Uterus (tissue), 4 donors: ENCODE data around the gene FLNB. TPM values are rescaled to one million over a fixed set of nuclear protein-coding genes. Genes with fewer than 3 reads are reported as not detected.

Source experiments
- DNase-seq, 2 donors: peaks; one replicate each; pipeline ENCODE4 v3.0.0-alpha.2; 2019 to 2020
- H3K27ac ChIP-seq, 2 donors: fragments of 200-600 bp; sonication (generic); 1 replicate in 1 of 2; 2 replicates in 1 of 2; pipeline ENCODE4 v1.5.1; 2016 to 2018
- H3K27me3 ChIP-seq, 2 donors: fragments of 200-600 bp; sonication (generic); one replicate each; pipeline ENCODE4 v1.5.1; 2018 to 2019; ENCODE audit warnings: control low read depth in 1 of 2
- H3K36me3 ChIP-seq, 2 donors: fragments of 200-600 bp; sonication (generic); one replicate each; pipeline ENCODE4 v1.5.1; 2019; ENCODE audit warnings: control low read depth in 1 of 2
- H3K4me1 ChIP-seq, 2 donors: fragments of 200-600 bp; sonication (generic); one replicate each; pipeline ENCODE4 v1.5.1; 2018 to 2019; ENCODE audit warnings: control low read depth in 1 of 2
- H3K4me3 ChIP-seq, 2 donors: fragments of 200-600 bp; sonication (generic); 1 replicate in 1 of 2; 2 replicates in 1 of 2; pipeline ENCODE4 v1.5.1; 2018 to 2019; ENCODE audit warnings: mild to moderate bottlenecking in 1 of 2
- H3K9me3 ChIP-seq, 2 donors: fragments of 200-600 bp; sonication (generic); one replicate each; pipeline ENCODE4 v1.5.1; 2019; ENCODE audit warnings: control low read depth in 1 of 2
- POLR2A ChIP-seq, 2 donors: fragments of 450-650 bp; IDR thresholded peaks; one replicate each; pipeline ENCODE4 v1.6.1; 2016; ENCODE audit warnings: antibody characterized with exemption in 2 of 2, mild to moderate bottlenecking in 1 of 2, moderate library complexity in 1 of 2
- intact Hi-C: fragments of 100-400 bp; cut with DNase I; formaldehyde crosslinking; loops from one replicate; pipeline ENCODE4 v1.15.1; 2023; ENCODE audit warnings: low total_unique reads
- total RNA-seq, 4 donors: library from RNA; depleted of rRNA in 3 of 4; stranded (reverse); fragments of >200 nt in 3 of 4; gene quantifications; one replicate each; pipeline versions ENCODE4 v1.1.0 to v1.2.4, GENCODE V29; 2014 to 2023
- TF ChIP-seq, protein P1 (sequence below), 4 experiments: fragments of 200-600 bp in 2 of 4; fragments of 450-650 bp in 2 of 4; sonication (generic) in 2 of 4; IDR thresholded peaks; one replicate each; pipeline ENCODE4 v1.5.1; 2016 to 2019; ENCODE audit warnings: antibody characterized with exemption in 4 of 4, mild to moderate bottlenecking in 2 of 4, moderate library complexity in 1 of 4
- donor health status: DM: yes; HTN: yes; CAD: no.

FLNB gene
- total RNA-seq, 4 donors from 2014 or later = 52.4 to 283 (median 148) TPM

DNA sequence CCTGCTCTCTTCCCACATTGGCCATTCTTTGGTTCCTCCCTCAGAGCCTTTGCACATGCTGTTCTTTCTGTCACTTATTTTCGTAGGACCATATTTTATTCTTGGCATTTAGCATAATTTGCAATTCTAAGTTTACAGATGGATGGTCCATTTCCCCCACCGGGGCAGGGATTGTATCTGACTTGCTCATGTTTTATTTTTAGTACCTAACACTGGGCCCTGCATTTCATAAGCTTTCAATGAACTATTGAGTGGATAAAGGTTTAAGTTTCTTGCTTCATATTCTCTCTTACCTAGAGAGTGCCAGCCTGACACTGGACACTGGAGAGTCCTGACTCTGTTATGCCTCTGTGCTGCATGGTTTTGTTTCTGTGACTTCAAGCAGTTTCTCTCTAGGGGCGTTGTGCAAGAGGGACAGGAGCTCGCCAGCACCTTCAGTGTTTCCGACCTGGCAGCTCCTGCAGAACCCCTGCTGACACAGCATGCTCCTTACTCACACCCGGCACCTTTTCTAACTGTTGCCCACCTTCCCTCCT is 87.4 kb downstream of the FLNB start:
- DNase-seq = no peak
- H3K4me1 ChIP-seq = no peaks in the 10 kb centered on the region
- H3K27ac ChIP-seq = no peak overlapping the region
- H3K36me3 ChIP-seq = no peaks in the 10 kb centered on the region
- H3K4me3 ChIP-seq = no peak overlapping the region
- no peaks in the 10 kb centered on the region for H3K9me3 ChIP-seq
- no peak for TF ChIP-seq POLR2A (IDR thresholded peaks at IDR 0.05)
- TF ChIP-seq, protein P1, sequence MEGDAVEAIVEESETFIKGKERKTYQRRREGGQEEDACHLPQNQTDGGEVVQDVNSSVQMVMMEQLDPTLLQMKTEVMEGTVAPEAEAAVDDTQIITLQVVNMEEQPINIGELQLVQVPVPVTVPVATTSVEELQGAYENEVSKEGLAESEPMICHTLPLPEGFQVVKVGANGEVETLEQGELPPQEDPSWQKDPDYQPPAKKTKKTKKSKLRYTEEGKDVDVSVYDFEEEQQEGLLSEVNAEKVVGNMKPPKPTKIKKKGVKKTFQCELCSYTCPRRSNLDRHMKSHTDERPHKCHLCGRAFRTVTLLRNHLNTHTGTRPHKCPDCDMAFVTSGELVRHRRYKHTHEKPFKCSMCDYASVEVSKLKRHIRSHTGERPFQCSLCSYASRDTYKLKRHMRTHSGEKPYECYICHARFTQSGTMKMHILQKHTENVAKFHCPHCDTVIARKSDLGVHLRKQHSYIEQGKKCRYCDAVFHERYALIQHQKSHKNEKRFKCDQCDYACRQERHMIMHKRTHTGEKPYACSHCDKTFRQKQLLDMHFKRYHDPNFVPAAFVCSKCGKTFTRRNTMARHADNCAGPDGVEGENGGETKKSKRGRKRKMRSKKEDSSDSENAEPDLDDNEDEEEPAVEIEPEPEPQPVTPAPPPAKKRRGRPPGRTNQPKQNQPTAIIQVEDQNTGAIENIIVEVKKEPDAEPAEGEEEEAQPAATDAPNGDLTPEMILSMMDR (IDR thresholded peaks at IDR 0.05) = no peak
- intact Hi-C loops = no loop called here
- H3K27me3 ChIP-seq = no peaks in the 10 kb centered on the region

DNA sequence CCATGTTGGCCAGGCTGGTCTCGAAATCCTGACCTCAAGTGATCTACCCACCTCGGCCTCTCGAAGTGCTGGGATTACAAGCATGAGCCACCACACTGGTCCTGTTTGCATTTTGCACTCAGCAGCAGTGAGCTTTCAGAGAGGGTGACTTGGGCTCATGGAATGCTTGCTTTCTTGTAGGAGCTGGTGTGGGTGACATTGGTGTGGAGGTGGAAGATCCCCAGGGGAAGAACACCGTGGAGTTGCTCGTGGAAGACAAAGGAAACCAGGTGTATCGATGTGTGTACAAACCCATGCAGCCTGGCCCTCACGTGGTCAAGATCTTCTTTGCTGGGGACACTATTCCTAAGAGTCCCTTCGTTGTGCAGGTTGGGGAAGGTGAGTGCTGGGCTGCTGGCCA is 90.3 kb downstream of the FLNB start:
- Histone ChIP-seq H3K27me3 (no peaks in the 10 kb centered on the region), H3K4me1 (no peaks in the 10 kb centered on the region), H3K4me3 (no peak overlapping the region), H3K27ac (no peak overlapping the region), H3K36me3 (no peaks in the 10 kb centered on the region), H3K9me3 (no peaks in the 10 kb centered on the region)
- intact Hi-C loops = no loop called here
- DNase-seq = no peak
- TF ChIP-seq, protein P1 (IDR thresholded peaks at IDR 0.05) = no peak
- TF ChIP-seq POLR2A (IDR thresholded peaks at IDR 0.05) = no peak

DNA sequence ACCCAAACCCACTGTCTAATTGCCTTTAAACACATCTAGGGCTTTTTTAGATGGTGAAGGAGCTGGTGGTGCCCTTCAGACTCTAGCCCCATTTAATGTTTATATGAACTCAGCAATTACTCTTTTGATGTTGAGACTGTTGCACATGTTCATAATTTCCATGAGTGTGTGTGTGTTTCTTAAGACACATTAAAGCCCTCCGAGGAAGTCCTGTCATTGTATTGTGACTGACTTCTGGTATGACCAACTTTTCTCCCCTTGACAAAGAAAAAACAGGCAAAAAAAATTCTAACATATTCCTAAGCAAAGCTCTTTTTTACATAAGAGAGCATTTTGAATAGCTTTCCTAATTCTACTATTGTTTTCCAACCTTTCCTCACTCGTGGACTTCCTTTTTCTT is 91.6 kb downstream of the FLNB start:
- Histone ChIP-seq H3K27me3 (no peaks in the 10 kb centered on the region), H3K4me3 (no peak overlapping the region), H3K4me1 (no peaks in the 10 kb centered on the region), H3K9me3 (no peaks in the 10 kb centered on the region), H3K36me3 (no peaks in the 10 kb centered on the region), H3K27ac (peak overlapping the region in 1 of 2 donors; percentile 37)
- intact Hi-C loops = no loop called here
- DNase-seq = no peak
- TF ChIP-seq POLR2A (IDR thresholded peaks at IDR 0.05) = no peak
- TF ChIP-seq, protein P1 (IDR thresholded peaks at IDR 0.05) = no peak

DNA sequence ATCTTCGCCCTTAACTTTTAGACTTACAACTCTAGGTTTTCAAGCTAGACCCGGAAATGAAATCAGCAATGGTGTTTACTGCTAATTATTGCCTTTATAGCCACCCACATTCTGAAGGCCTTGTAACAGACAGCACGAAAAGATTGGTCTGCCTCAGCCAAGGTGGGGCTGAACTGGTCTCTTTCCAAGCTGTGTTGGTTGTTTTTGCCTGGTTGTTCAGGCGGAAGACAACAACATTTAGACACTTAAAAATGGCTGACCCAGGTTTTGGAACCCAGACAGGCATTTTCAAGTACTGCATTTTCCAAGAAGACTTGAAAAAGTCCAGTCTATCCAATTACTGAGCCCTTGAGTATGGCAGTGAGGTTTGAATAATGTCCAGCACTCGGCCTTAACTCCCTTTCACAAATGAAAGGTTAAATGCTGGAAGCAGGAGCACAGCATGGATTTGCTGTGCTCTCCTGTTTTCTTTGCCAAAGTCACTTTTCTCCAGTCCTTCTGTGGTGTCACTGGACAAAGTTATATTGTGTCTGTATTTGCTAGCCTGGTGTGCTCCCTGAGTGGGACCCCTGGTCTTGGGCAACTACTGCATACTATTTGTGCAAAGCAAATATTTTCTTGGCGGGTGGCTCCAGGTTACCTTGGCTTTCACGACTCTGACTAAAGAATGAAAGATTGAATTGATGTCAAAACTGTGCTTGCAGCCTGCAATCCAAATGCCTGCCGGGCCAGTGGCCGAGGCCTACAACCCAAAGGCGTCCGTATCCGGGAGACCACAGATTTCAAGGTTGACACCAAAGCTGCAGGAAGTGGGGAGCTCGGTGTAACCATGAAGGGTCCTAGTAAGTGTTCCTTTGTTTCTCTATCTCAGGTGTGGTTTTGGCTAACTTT is 93.5 kb downstream of the FLNB start:
- Histone ChIP-seq H3K27me3 (no peaks in the 10 kb centered on the region), H3K27ac (peak overlapping the region in 1 of 2 donors; percentile 5), H3K4me1 (no peaks in the 10 kb centered on the region), H3K9me3 (no peaks in the 10 kb centered on the region), H3K36me3 (no peaks in the 10 kb centered on the region), H3K4me3 (no peak overlapping the region)
- TF ChIP-seq, protein P1 (IDR thresholded peaks at IDR 0.05) = no peak
- no peak for TF ChIP-seq POLR2A (IDR thresholded peaks at IDR 0.05)
- intact Hi-C loops = no loop called here
- no peak for DNase-seq

DNA sequence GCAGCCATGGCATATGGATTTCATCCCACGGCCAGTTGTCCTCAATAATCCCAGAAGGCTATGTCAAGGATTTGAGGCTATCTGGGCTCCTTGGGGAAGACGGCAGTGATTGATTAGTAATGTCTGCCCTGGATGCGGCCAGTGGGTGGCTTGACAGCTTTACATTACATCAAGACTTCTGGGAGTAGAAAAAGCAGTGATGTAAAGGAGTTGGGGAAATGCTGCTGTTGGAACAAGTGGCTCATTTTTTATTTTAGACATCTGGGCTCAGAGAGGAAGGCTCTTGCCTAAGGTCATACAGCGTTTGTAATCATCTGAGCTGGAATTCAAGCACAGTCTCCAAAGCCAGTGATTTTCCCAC is 94.1 kb downstream of the FLNB start:
- intact Hi-C loops = no loop called here
- H3K27ac ChIP-seq = peak overlapping the region in 1 of 2 donors; percentile 5
- no peaks in the 10 kb centered on the region for H3K4me1 ChIP-seq
- TF ChIP-seq POLR2A (IDR thresholded peaks at IDR 0.05) = no peak
- TF ChIP-seq, protein P1 (IDR thresholded peaks at IDR 0.05) = no peak
- no peaks in the 10 kb centered on the region for H3K27me3 ChIP-seq
- no peaks in the 10 kb centered on the region for H3K9me3 ChIP-seq
- H3K36me3 ChIP-seq = no peaks in the 10 kb centered on the region
- DNase-seq = no peak
- no peak overlapping the region for H3K4me3 ChIP-seq
